Prostate gland (tissue), 2 donors: ENCODE data around the gene CYP3A4. TPM values are rescaled to one million over a fixed set of nuclear protein-coding genes. Genes with fewer than 3 reads are reported as not detected.
"Not testable (repeated sequence)": the region's sequence is repeated elsewhere in the genome, so short reads cannot be mapped to it uniquely, and the experiment has no call there.

Experiments used
- DNase-seq: peaks from one replicate; pipeline ENCODE4 v3.0.0-alpha.2; 2019; ENCODE audit warnings: low spot score
- H3K27ac ChIP-seq, 2 donors: fragments of 200-600 bp; sonication (generic); 2 replicates each; pipeline ENCODE4 v1.5.1; 2017 to 2019
- H3K27me3 ChIP-seq: fragments of 200-600 bp; sonication (generic); replicated peaks from 2 replicates; pipeline ENCODE4 v1.5.1; 2019; ENCODE audit not compliant: insufficient read depth
- H3K36me3 ChIP-seq, 2 donors: fragments of 200-600 bp; sonication (generic); 1 replicate in 1 of 2; 2 replicates in 1 of 2; pipeline versions ENCODE4 v1.5.1 to v1.8.1; 2017 to 2019
- H3K4me1 ChIP-seq: fragments of 200-600 bp; sonication (generic); replicated peaks from 2 replicates; pipeline ENCODE4 v1.5.1; 2019
- H3K4me3 ChIP-seq, 2 donors: fragments of 200-600 bp; sonication (generic); 2 replicates each; pipeline ENCODE4 v1.5.1; 2017 to 2019
- H3K9me3 ChIP-seq: fragments of 200-600 bp; sonication (generic); 2 replicates; pipeline ENCODE4 v1.5.1; 2017
- CTCF ChIP-seq, 4 experiments: fragments of 200-600 bp in 2 of 4; fragments of 450-650 bp in 2 of 4; sonication (generic) in 2 of 4; IDR thresholded peaks; 1 replicate in 3 of 4; 2 replicates in 1 of 4; pipeline ENCODE4 v1.5.1; 2016 to 2019; ENCODE audit warnings: antibody characterized with exemption in 4 of 4, mild to moderate bottlenecking in 2 of 4, moderate library complexity in 2 of 4
- POLR2A ChIP-seq: fragments of 450-650 bp; IDR thresholded peaks from one replicate; pipeline ENCODE4 v1.6.1; 2016; ENCODE audit warnings: antibody characterized with exemption, mild to moderate bottlenecking
- POLR2AphosphoS5 ChIP-seq: sonication (generic); formaldehyde crosslinking; IDR thresholded peaks from one replicate; pipeline ENCODE4 v1.6.1; 2017; ENCODE audit warnings: antibody characterized with exemption
- WGBS: methylation state at CpG from one replicate; pipeline ENCODE4 v1.1.5; 2018; 5-methylcytosine and 5-hydroxymethylcytosine counted together
- intact Hi-C: fragments of 100-400 bp; cut with DNase I; formaldehyde crosslinking; loops from one replicate; pipeline ENCODE4 v1.14.2; 2022
- total RNA-seq, 2 donors: library from RNA; depleted of rRNA; stranded (reverse); fragments of >200 nt; gene quantifications; one replicate each; pipeline ENCODE4 v1.1.0, GENCODE V29; 2016

Gene CYP3A4
- total RNA-seq, 2 donors from 2014 or later: not detected

- Histone ChIP-seq H3K27me3 (no peaks in the 10 kb centered on the region), H3K36me3 (no peaks in the 10 kb centered on the region), H3K9me3 (no peaks in the 10 kb centered on the region), H3K4me3 (no peak overlapping the region), H3K4me1 (no peaks in the 10 kb centered on the region), H3K27ac (no peak overlapping the region)
- DNase-seq: no peak
- 85% methylated on average over 2 of the region's 2 CpGs for WGBS
- intact Hi-C loops: no loop called here
- TF ChIP-seq POLR2A (no peak), CTCF (IDR thresholded peaks at IDR 0.05) (no peak), POLR2AphosphoS5 (no peak)
Observed at GRCh38 chr7:99741441-99741795, 42.6 kb downstream of the CYP3A4 start.

GRCh38 chr7:99740573-99741440 lies 43.2 kb downstream of the CYP3A4 start:
- no peak for TF ChIP-seq CTCF (IDR thresholded peaks at IDR 0.05)
- no peak for TF ChIP-seq POLR2AphosphoS5
- no peak for TF ChIP-seq POLR2A
- WGBS: 59% methylated on average over 5 of the region's 5 CpGs
- intact Hi-C loops: no loop called here
- Histone ChIP-seq H3K9me3 (no peaks in the 10 kb centered on the region), H3K27ac (no peak overlapping the region), H3K36me3 (no peaks in the 10 kb centered on the region), H3K4me3 (no peak overlapping the region), H3K4me1 (no peaks in the 10 kb centered on the region), H3K27me3 (no peaks in the 10 kb centered on the region)
- no peak for DNase-seq

- no peaks in the 10 kb centered on the region for H3K27me3 ChIP-seq
- H3K27ac ChIP-seq: no peak overlapping the region
- no peak for DNase-seq
- TF ChIP-seq CTCF (IDR thresholded peaks at IDR 0.05) (no peak), POLR2A (no peak), POLR2AphosphoS5 (no peak)
- no peaks in the 10 kb centered on the region for H3K4me1 ChIP-seq
- H3K4me3 ChIP-seq: no peak overlapping the region
- H3K36me3 ChIP-seq: no peaks in the 10 kb centered on the region
- intact Hi-C loops: no loop called here
- no peaks in the 10 kb centered on the region for H3K9me3 ChIP-seq
- WGBS: 100% methylated on average over 2 of the region's 2 CpGs
Observed at GRCh38 chr7:99739699-99740572, 44.0 kb downstream of the CYP3A4 start.

GRCh38 chr7:99737726-99738125 lies 46.3 kb downstream of the CYP3A4 start:
- WGBS: 33% methylated on average over 1 of the region's 1 CpG
- no peak overlapping the region for H3K27ac ChIP-seq
- H3K4me1 ChIP-seq: no peaks in the 10 kb centered on the region
- H3K4me3 ChIP-seq: no peak overlapping the region
- no peak for TF ChIP-seq CTCF (IDR thresholded peaks at IDR 0.05)
- TF ChIP-seq POLR2AphosphoS5: peak; percentile 57
- no peaks in the 10 kb centered on the region for H3K9me3 ChIP-seq
- peak; percentile 15 for DNase-seq
- no peaks in the 10 kb centered on the region for H3K27me3 ChIP-seq
- no peaks in the 10 kb centered on the region for H3K36me3 ChIP-seq
- intact Hi-C loops: no loop called here

- H3K27me3 ChIP-seq, DNase-seq, H3K4me1 ChIP-seq, H3K36me3 ChIP-seq, H3K27ac ChIP-seq, intact Hi-C loops, H3K9me3 ChIP-seq, H3K4me3 ChIP-seq: not testable (repeated sequence)
- 74% methylated on average over 4 of the region's 4 CpGs for WGBS
Observed at GRCh38 chr7:99736667-99737066, 47.3 kb downstream of the CYP3A4 start.
